ENCODE results near the gene MYO15B. TPM values are rescaled to one million over a fixed set of nuclear protein-coding genes. Genes with fewer than 3 reads are reported as not detected.

The MYO15B gene
- total and polyA plus RNA-seq, 2 of the 4 experiments (the other 2 are of a cell fraction) = 0.18 to 0.65 TPM

DNA sequence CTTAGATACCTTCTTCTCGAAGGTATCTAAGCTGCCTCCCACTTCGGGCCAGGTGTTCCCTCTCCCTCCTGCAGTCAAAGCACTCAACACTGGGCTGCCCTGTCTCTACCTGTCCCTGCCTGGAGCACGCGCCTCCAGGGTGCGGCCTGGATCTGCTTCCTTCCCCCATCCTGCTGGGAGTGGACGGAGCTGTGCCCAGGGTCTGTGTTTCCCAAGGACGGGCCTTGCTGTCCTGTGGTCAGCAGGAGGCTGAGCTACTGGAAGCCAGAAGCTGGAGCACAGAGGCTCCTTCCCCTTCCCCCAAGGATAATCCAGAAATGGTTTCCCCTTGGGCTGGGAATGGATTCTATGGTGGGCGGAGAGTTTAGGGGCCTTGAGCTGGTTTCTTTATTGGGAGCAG, 45.4 kb upstream of the MYO15B start:
- WGBS, 2 experiments (ENCODE audit: extremely low coverage in 2 of 2, insufficient read length in 1 of 2) = 86% methylated on average over 2 of the region's 8 CpGs; no CpG with 5 or more reads in 1 of the 2 experiments

More for the DNA sequence above, 45.4 kb upstream of the MYO15B start:
- H2BK120ac ChIP-seq (ENCODE audit: low read depth, low read length) = no peak overlapping the region
- no peak overlapping the region for H3K56ac ChIP-seq (ENCODE audit: extremely low read depth, insufficient read depth, low read length)
- no peak overlapping the region for H2BK20ac ChIP-seq (ENCODE audit: low read depth, low read length)
- no peaks in the 10 kb centered on the region for H3K9me1 ChIP-seq (ENCODE audit: insufficient read depth, low read length)
- H2AFZ ChIP-seq (replicated peaks; ENCODE audit: low read length, poor library complexity) = no peak overlapping the region
- H4K91ac ChIP-seq (ENCODE audit: insufficient read depth, low read depth, low read length) = no peak overlapping the region
- no peak overlapping the region for H3K27ac ChIP-seq (ENCODE audit: insufficient read depth, low read length)
- H2AK5ac ChIP-seq (ENCODE audit: low read depth, low read length) = no peak overlapping the region
- no peak overlapping the region for H4K5ac ChIP-seq (ENCODE audit: low read depth, low read length)
- no peak overlapping the region for H2BK5ac ChIP-seq (ENCODE audit: low read depth, low read length, poor library complexity, severe bottlenecking)
- H3K9me3 ChIP-seq (ENCODE audit: control insufficient read depth, insufficient read depth, low read length) = no peaks in the 10 kb centered on the region
- ChIA-PET CTCF (no interaction called here), POLR2A (ENCODE audit: unreplicated experiment) (no interaction called here)
- H3K9ac ChIP-seq (ENCODE audit: low read depth, low read length) = no peak overlapping the region
- H3K23ac ChIP-seq (ENCODE audit: low read depth, low read length) = no peak overlapping the region
- dilution Hi-C loops (cut with HindIII; ENCODE audit: low sequenced_read_pairs, unreplicated experiment) (no loop called here), intact Hi-C loops (cut with micrococcal nuclease) (no loop called here), in situ Hi-C loops (cut with MboI; ENCODE audit: low sequenced_read_pairs) (no loop called here)
- ATAC-seq (ENCODE audit: low read depth) (no peak), DNase-seq (no peak)
- no peak for TF ChIP-seq RAD21 (IDR thresholded peaks at IDR 0.05; ENCODE audit: low read length)
- TF ChIP-seq FOS (IDR thresholded peaks at IDR 0.05; ENCODE audit: low read depth, low read length) = no peak
- no peak for TF ChIP-seq NFE2L2 (IDR thresholded peaks at IDR 0.05; ENCODE audit: low read depth, low read length)
- TF ChIP-seq BHLHE40 (IDR thresholded peaks at IDR 0.05; ENCODE audit: low read depth, low read length) = no peak
- no peak for TF ChIP-seq MXI1 (IDR thresholded peaks at IDR 0.05; ENCODE audit: borderline replicate concordance, low read depth, low read length)
- no peak for TF ChIP-seq MAZ (IDR thresholded peaks at IDR 0.05; ENCODE audit: borderline replicate concordance, low read depth, low read length)
- TF ChIP-seq CHD1 (IDR thresholded peaks at IDR 0.05; ENCODE audit: low read depth, low read length) = no peak
- no peak for TF ChIP-seq RFX5 (IDR thresholded peaks at IDR 0.05; ENCODE audit: low read depth, low read length)
- TF ChIP-seq CTCF (conservative IDR thresholded peaks at IDR 0.05; ENCODE audit: low read depth, low read length) = no peak
- TF ChIP-seq SMC3 (IDR thresholded peaks at IDR 0.05; ENCODE audit: low read depth, low read length) = no peak
- no peak for TF ChIP-seq CEBPB (IDR thresholded peaks at IDR 0.05; ENCODE audit: low read depth, low read length)
- TF ChIP-seq, protein P1, sequence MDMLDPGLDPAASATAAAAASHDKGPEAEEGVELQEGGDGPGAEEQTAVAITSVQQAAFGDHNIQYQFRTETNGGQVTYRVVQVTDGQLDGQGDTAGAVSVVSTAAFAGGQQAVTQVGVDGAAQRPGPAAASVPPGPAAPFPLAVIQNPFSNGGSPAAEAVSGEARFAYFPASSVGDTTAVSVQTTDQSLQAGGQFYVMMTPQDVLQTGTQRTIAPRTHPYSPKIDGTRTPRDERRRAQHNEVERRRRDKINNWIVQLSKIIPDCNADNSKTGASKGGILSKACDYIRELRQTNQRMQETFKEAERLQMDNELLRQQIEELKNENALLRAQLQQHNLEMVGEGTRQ (IDR thresholded peaks at IDR 0.05; ENCODE audit: low read depth, low read length) = no peak
- no peak for TF ChIP-seq MAFK (IDR thresholded peaks at IDR 0.05; ENCODE audit: low read depth, low read length)
- TF ChIP-seq, protein P2, sequence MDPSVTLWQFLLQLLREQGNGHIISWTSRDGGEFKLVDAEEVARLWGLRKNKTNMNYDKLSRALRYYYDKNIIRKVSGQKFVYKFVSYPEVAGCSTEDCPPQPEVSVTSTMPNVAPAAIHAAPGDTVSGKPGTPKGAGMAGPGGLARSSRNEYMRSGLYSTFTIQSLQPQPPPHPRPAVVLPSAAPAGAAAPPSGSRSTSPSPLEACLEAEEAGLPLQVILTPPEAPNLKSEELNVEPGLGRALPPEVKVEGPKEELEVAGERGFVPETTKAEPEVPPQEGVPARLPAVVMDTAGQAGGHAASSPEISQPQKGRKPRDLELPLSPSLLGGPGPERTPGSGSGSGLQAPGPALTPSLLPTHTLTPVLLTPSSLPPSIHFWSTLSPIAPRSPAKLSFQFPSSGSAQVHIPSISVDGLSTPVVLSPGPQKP (IDR thresholded peaks at IDR 0.05; ENCODE audit: borderline replicate concordance, low read depth, low read length) = no peak
- no peak for TF ChIP-seq POLR2A (IDR thresholded peaks at IDR 0.05; ENCODE audit: low read depth, low read length)
- no peak for TF ChIP-seq RCOR1 (IDR thresholded peaks at IDR 0.05; ENCODE audit: insufficient replicate concordance, low read length)
- no peak overlapping the region for H3K18ac ChIP-seq (ENCODE audit: low read depth, low read length)
- H3K27me3 ChIP-seq (ENCODE audit: control insufficient read depth, insufficient read depth, low read length) = peaks cover 67% of the 10 kb centered on the region
- H3K4me1 ChIP-seq (ENCODE audit: control insufficient read depth, insufficient read depth, low read length) = no peaks in the 10 kb centered on the region
- H4K8ac ChIP-seq (ENCODE audit: low read depth in 2 of 2, low read length in 2 of 2) = no peak overlapping the region
- H3K36me3 ChIP-seq (ENCODE audit: control insufficient read depth, insufficient read depth, low read length) = no peaks in the 10 kb centered on the region
- no peak overlapping the region for H2BK15ac ChIP-seq (ENCODE audit: low read depth, low read length)
- H3K4me2 ChIP-seq (ENCODE audit: low read depth, low read length) = no peak overlapping the region
- H2AK9ac ChIP-seq (replicated peaks; ENCODE audit: low read depth, low read length, poor library complexity) = no peak overlapping the region
- no peaks in the 10 kb centered on the region for H4K20me1 ChIP-seq (ENCODE audit: insufficient read depth, low read length)
- no peak overlapping the region for H3K4ac ChIP-seq (ENCODE audit: low read depth, low read length)
- no peak overlapping the region for H3K4me3 ChIP-seq (ENCODE audit: insufficient read depth, low read depth, low read length)
- no TSS peak for BruUV-seq (replicated peaks)
- no peaks in the 10 kb centered on the region for H3K79me1 ChIP-seq (ENCODE audit: low read depth in 1 of 2, low read length in 2 of 2)
- no peak overlapping the region for H3K14ac ChIP-seq (replicated peaks; ENCODE audit: low read depth, low read length)

Measured in IMR-90 (cell line).